ENCODE measurements around the gene SLX9.

DNA sequence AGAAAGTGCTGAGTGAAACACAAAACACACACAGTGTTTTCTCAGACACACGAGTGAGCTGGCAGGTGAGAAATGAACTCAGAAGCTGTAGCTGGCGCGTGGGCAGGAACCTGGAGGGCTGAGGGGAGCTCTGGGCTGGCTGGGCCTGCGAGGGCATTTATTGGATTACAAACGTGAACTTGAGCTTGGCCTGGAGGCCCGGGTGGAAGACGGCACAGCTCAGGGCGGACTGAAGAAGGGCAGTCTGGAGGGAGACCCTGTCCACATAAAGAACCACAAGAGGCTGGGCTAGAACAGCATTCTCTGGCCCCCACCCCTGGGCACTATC lies 82.5 kb downstream of the SLX9 start:
- TF ChIP-seq, protein P1, sequence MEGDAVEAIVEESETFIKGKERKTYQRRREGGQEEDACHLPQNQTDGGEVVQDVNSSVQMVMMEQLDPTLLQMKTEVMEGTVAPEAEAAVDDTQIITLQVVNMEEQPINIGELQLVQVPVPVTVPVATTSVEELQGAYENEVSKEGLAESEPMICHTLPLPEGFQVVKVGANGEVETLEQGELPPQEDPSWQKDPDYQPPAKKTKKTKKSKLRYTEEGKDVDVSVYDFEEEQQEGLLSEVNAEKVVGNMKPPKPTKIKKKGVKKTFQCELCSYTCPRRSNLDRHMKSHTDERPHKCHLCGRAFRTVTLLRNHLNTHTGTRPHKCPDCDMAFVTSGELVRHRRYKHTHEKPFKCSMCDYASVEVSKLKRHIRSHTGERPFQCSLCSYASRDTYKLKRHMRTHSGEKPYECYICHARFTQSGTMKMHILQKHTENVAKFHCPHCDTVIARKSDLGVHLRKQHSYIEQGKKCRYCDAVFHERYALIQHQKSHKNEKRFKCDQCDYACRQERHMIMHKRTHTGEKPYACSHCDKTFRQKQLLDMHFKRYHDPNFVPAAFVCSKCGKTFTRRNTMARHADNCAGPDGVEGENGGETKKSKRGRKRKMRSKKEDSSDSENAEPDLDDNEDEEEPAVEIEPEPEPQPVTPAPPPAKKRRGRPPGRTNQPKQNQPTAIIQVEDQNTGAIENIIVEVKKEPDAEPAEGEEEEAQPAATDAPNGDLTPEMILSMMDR (IDR thresholded peaks at IDR 0.05): no peak
- TF ChIP-seq POLR2A (IDR thresholded peaks at IDR 0.05): no peak

Measured in right lobe of liver (tissue), 4 donors.